Osteocyte (in vitro differentiated cells): ENCODE data around the gene ZFYVE28. TPM values are rescaled to one million over a fixed set of nuclear protein-coding genes. Genes with fewer than 3 reads are reported as not detected.

Experiments
- DNase-seq: peaks from one replicate; pipeline ENCODE4 v3.0.0; 2021; ENCODE audit warnings: mixed read lengths; ENCODE audit not compliant: unreplicated experiment; ENCODE audit errors: extremely low spot score
- H3K27ac Mint-ChIP-seq: one replicate; pipeline ENCODE4 v1.8.0; 2021; ENCODE audit warnings: mild to moderate bottlenecking, mixed read lengths; ENCODE audit not compliant: unreplicated experiment
- H3K27me3 Mint-ChIP-seq: one replicate; pipeline ENCODE4 v1.8.0; 2021; ENCODE audit warnings: mixed read lengths; ENCODE audit not compliant: unreplicated experiment
- H3K36me3 Mint-ChIP-seq: one replicate; pipeline ENCODE4 v1.8.0; 2021; ENCODE audit warnings: mixed read lengths; ENCODE audit not compliant: unreplicated experiment
- H3K4me1 Mint-ChIP-seq: one replicate; pipeline ENCODE4 v1.8.0; 2021; ENCODE audit warnings: mixed read lengths; ENCODE audit not compliant: unreplicated experiment
- H3K4me3 Mint-ChIP-seq: one replicate; pipeline ENCODE4 v1.8.0; 2021; ENCODE audit warnings: mild to moderate bottlenecking, moderate library complexity, mixed read lengths; ENCODE audit not compliant: unreplicated experiment
- H3K9me3 Mint-ChIP-seq: one replicate; pipeline ENCODE4 v1.8.0; 2021; ENCODE audit warnings: mixed read lengths; ENCODE audit not compliant: unreplicated experiment
- CTCF ChIP-seq: fragments of 200-600 bp; sonication (generic); IDR thresholded peaks from 2 replicates; pipeline ENCODE4 v1.5.0; 2021; ENCODE audit warnings: antibody characterized with exemption, mild to moderate bottlenecking, moderate library complexity
- total RNA-seq: library from RNA; stranded (reverse); gene quantifications from 2 replicates; pipeline ENCODE4 v1.2.1, GENCODE V29; 2021

The ZFYVE28 gene
- total RNA-seq, 1 donor from 2014 or later = 3.4 TPM

- Mint-ChIP-seq H3K27ac (no peak overlapping the region), H3K4me3 (no peak overlapping the region), H3K27me3 (peaks cover 13% of the 10 kb centered on the region), H3K4me1 (peaks cover under 1% of the 10 kb centered on the region), H3K36me3 (peaks cover 7% of the 10 kb centered on the region), H3K9me3 (peaks cover 15% of the 10 kb centered on the region)
- DNase-seq = no peak
- TF ChIP-seq CTCF = no peak
Observed at GRCh38 chr4:2297606-2298531, 120.6 kb downstream of the ZFYVE28 start.

GRCh38 chr4:2296631-2297601 is 121.5 kb downstream of the ZFYVE28 start:
- no peak overlapping the region for H3K4me3 Mint-ChIP-seq
- H3K27ac Mint-ChIP-seq = no peak overlapping the region
- TF ChIP-seq CTCF = no peak
- H3K36me3 Mint-ChIP-seq = peaks cover 3% of the 10 kb centered on the region
- no peak for DNase-seq
- peaks cover 10% of the 10 kb centered on the region for H3K9me3 Mint-ChIP-seq
- H3K27me3 Mint-ChIP-seq = peaks cover 21% of the 10 kb centered on the region
- peaks cover 9% of the 10 kb centered on the region for H3K4me1 Mint-ChIP-seq

- Mint-ChIP-seq H3K27ac (no peak overlapping the region), H3K27me3 (peaks cover 21% of the 10 kb centered on the region), H3K36me3 (peaks cover 3% of the 10 kb centered on the region), H3K4me3 (no peak overlapping the region), H3K4me1 (peaks cover 9% of the 10 kb centered on the region), H3K9me3 (peaks cover 10% of the 10 kb centered on the region)
- TF ChIP-seq CTCF = no peak
- no peak for DNase-seq
Observed at GRCh38 chr4:2295900-2296442, 122.5 kb downstream of the ZFYVE28 start.

GRCh38 chr4:2295500-2295899 is 122.9 kb downstream of the ZFYVE28 start:
- TF ChIP-seq CTCF = no peak
- peaks cover 10% of the 10 kb centered on the region for H3K9me3 Mint-ChIP-seq
- no peak for DNase-seq
- H3K27ac Mint-ChIP-seq = no peak overlapping the region
- peaks cover 21% of the 10 kb centered on the region for H3K27me3 Mint-ChIP-seq
- peaks cover 3% of the 10 kb centered on the region for H3K36me3 Mint-ChIP-seq
- H3K4me3 Mint-ChIP-seq = no peak overlapping the region
- peaks cover 9% of the 10 kb centered on the region for H3K4me1 Mint-ChIP-seq
